GM12874 (cell line): ENCODE measurements around the gene AGBL4.

Experiments used
- CTCF ChIP-seq: IDR thresholded peaks from 2 replicates; pipeline ENCODE4 v1.5.1; 2011; ENCODE audit warnings: low read depth, mild to moderate bottlenecking, control low read depth, low read length, moderate library complexity; ENCODE audit not compliant: insufficient read depth

The AGBL4 gene

GRCh38 chr1:49356594-49356993 lies 667.2 kb downstream of the AGBL4 start:
- TF ChIP-seq CTCF: no peak

DNA sequence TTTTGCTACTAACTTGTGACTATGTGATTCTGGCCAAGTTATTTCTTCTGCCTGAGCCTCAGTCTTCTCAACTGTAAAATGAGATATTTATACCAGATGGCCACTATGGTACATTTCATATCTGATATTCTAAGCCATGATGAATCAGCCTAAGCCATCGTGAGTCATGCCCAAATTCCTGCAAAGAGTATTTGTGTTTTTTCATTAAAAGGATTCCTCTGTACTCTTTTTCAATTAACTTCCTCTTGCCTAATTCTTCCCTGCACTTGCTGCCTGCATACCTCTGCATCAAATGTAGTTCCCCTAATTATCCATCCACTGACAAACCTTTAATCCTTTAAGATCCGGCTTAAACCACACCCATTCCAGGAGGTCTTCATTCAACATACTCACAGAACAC lies 672.0 kb downstream of the AGBL4 start:
- TF ChIP-seq CTCF: no peak

GRCh38 chr1:49346767-49347349 lies 676.9 kb downstream of the AGBL4 start:
- TF ChIP-seq CTCF: no peak

- no peak for TF ChIP-seq CTCF
Observed at GRCh38 chr1:49340576-49340975, 683.2 kb downstream of the AGBL4 start.

- no peak for TF ChIP-seq CTCF
Observed at GRCh38 chr1:49339043-49339442, 684.7 kb downstream of the AGBL4 start.

DNA sequence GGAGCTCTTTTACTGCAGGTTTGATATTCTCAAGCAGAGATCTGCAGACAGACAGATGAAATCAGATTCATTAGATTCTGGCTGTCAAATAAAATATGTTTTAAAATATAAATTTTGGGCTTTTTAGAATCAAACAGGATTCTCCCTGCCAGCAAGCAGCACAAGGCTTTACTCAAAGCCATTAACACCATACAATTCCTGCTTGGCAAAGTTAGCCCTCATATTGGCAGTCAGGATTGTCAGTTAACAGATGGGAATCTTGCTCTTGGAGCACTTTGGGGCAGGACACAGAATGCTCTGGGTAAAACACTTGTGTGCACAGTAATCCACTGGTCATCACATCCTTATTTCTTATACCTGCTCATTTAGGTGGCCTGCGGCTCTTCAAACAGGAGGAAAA lies 686.5 kb downstream of the AGBL4 start:
- no peak for TF ChIP-seq CTCF

DNA sequence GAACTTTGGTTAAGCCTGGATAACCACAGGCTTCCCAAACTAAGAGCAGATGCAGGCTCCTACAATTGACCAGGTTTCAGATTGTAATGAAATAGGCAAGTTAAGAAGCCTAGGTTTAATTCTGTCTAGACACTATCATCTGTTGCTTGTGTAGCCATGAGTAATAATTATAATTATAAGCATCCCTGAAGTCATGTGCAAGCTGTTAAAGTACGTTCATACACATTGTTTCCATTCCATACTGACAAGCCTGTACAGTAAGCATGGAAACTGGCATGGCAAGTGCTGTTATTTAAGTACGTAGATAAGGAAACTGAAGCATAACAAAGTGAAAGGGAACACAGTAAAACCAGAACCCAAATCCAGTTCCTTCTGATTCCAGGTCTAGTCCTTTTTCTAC lies 689.8 kb downstream of the AGBL4 start:
- TF ChIP-seq CTCF: no peak
